ENCODE results near the gene TCP1. TPM values are rescaled to one million over a fixed set of nuclear protein-coding genes. Genes with fewer than 3 reads are reported as not detected.

TCP1 gene
- total RNA-seq: 100 to 1,000 TPM; 212 to 216 TPM
- polyA plus RNA-seq (2013, experiment 1 of 2): 116 TPM
- 140 TPM for polyA plus RNA-seq (2013, experiment 2 of 2)
- total RNA-seq: 104 to 1,139 (median 180) reads per million in 172 experiments

- no peaks in the 10 kb centered on the region for H3K9me3 ChIP-seq (ENCODE audit: control insufficient read depth in 1 of 2, insufficient read depth in 1 of 2, low read length in 2 of 2)
- H3K27ac ChIP-seq (ENCODE audit: low read depth in 1 of 2, low read length in 2 of 2): peak within 1 kb of the TSS; percentile 88 to 97
- peaks cover 62% of the 10 kb centered on the region for H3K36me3 ChIP-seq (ENCODE audit: insufficient read depth, low read length)
- no peaks in the 10 kb centered on the region for H3K27me3 ChIP-seq (ENCODE audit: control insufficient read depth in 1 of 2, insufficient read depth in 2 of 2, low read length in 2 of 2)
- Mint-ChIP-seq H3K36me3 (ENCODE audit: low read depth) (peaks cover 94% of the 10 kb centered on the region), H3K4me1 (ENCODE audit: low read depth) (peaks cover 73% of the 10 kb centered on the region), H3K9me3 (no peaks in the 10 kb centered on the region), H3K4me3 (peak within 1 kb of the TSS; percentile 99), H3K27me3 (no peaks in the 10 kb centered on the region), H3K27ac (peak within 1 kb of the TSS; percentile 95)
- H3K4me3 ChIP-seq (ENCODE audit: low read length): peak within 1 kb of the TSS; percentile 84
- ChIA-PET POLR2A (interaction anchor here (0.6 to 5.5 kb wide), 24 partner anchors 8 to 673 kb away, joined by 3 to 176 read pairs (median 5); partner anchors contain the start of genes ACAT2, IGF2R, SOD2 and WTAP), CTCF (interaction anchor here (0.8 to 2.0 kb wide), 3 partner anchors 28 to 98 kb away, joined by 3 to 8 read pairs (median 4); partner anchors contain the start of gene ACAT2)
- ATAC-seq (ENCODE audit: poor library complexity) (peak; percentile 83), DNase-seq (peak; percentile 95 to 100 (median 99))
- H3K4me1 ChIP-seq (ENCODE audit: insufficient read depth, low read length): peaks cover 37% of the 10 kb centered on the region
- intact Hi-C loops (cut with DNase I, micrococcal nuclease): loop anchor here (1.0 to 10.0 kb wide), 7 partner anchors 27 to 177 kb away; partner anchors contain the start of genes WTAP (in 2 of the 2), ACAT2 (in 1 of the 2) and SOD2 (in 1 of the 2)
- TF ChIP-seq CTCF (IDR thresholded peaks at IDR 0.05): no peak
Measured at GRCh38 chr6:159789377-159790148, at the start of gene TCP1. Gene TCP1, minus strand, starts transcription at chr6:159789602. Its CDS starts 134 bp downstream, at chr6:159789468.

GRCh38 chr6:159838020-159838744 lies 48.8 kb upstream of the TCP1 start:
- Mint-ChIP-seq H3K36me3 (ENCODE audit: low read depth) (no peaks in the 10 kb centered on the region), H3K4me1 (ENCODE audit: low read depth) (peaks cover 23% of the 10 kb centered on the region), H3K27ac (no peak overlapping the region), H3K4me3 (no peak overlapping the region), H3K27me3 (no peaks in the 10 kb centered on the region), H3K9me3 (no peaks in the 10 kb centered on the region)
- ATAC-seq (ENCODE audit: poor library complexity) (no peak), DNase-seq (no peak)
- TF ChIP-seq CTCF (IDR thresholded peaks at IDR 0.05): no peak
- Histone ChIP-seq H3K27me3 (ENCODE audit: control insufficient read depth in 1 of 2, insufficient read depth in 2 of 2, low read length in 2 of 2) (no peaks in the 10 kb centered on the region), H3K27ac (ENCODE audit: low read depth in 1 of 2, low read length in 2 of 2) (no peak overlapping the region), H3K4me3 (ENCODE audit: low read length) (no peak overlapping the region), H3K36me3 (ENCODE audit: insufficient read depth, low read length) (no peaks in the 10 kb centered on the region), H3K4me1 (ENCODE audit: insufficient read depth, low read length) (peaks cover 15% of the 10 kb centered on the region), H3K9me3 (ENCODE audit: control insufficient read depth in 1 of 2, insufficient read depth in 1 of 2, low read length in 2 of 2) (no peaks in the 10 kb centered on the region)
- intact Hi-C loops (cut with DNase I, micrococcal nuclease): no loop called here
- ChIA-PET CTCF (no interaction called here), POLR2A (no interaction called here)

- no peak overlapping the region for H3K4me3 ChIP-seq (ENCODE audit: low read length)
Measured at GRCh38 chr6:159837511-159837910, 48.1 kb upstream of the TCP1 start.

More at GRCh38 chr6:159837511-159837910, 48.1 kb upstream of the TCP1 start:
- H3K4me1 Mint-ChIP-seq (ENCODE audit: low read depth): peaks cover 29% of the 10 kb centered on the region
- H3K9me3 ChIP-seq (ENCODE audit: control insufficient read depth in 1 of 2, insufficient read depth in 1 of 2, low read length in 2 of 2): no peaks in the 10 kb centered on the region
- no peak overlapping the region for H3K27ac Mint-ChIP-seq
- no peaks in the 10 kb centered on the region for H3K36me3 ChIP-seq (ENCODE audit: insufficient read depth, low read length)
- ATAC-seq (ENCODE audit: poor library complexity) (no peak), DNase-seq (no peak)
- ChIA-PET POLR2A (no interaction called here), CTCF (no interaction called here)
- no peaks in the 10 kb centered on the region for H3K27me3 Mint-ChIP-seq
- no peaks in the 10 kb centered on the region for H3K36me3 Mint-ChIP-seq (ENCODE audit: low read depth)
- peaks cover 19% of the 10 kb centered on the region for H3K4me1 ChIP-seq (ENCODE audit: insufficient read depth, low read length)
- no peak overlapping the region for H3K27ac ChIP-seq (ENCODE audit: low read depth in 1 of 2, low read length in 2 of 2)
- TF ChIP-seq CTCF (IDR thresholded peaks at IDR 0.05): no peak
- intact Hi-C loops (cut with DNase I, micrococcal nuclease): no loop called here
- no peaks in the 10 kb centered on the region for H3K27me3 ChIP-seq (ENCODE audit: control insufficient read depth in 1 of 2, insufficient read depth in 2 of 2, low read length in 2 of 2)
- H3K9me3 Mint-ChIP-seq: no peaks in the 10 kb centered on the region
- H3K4me3 Mint-ChIP-seq: no peak overlapping the region
